ENCODE data around the gene ZNF81.

ZNF81 gene

GRCh38 chrX:47828984-47829383, 7.7 kb upstream of the ZNF81 start:
- no peak overlapping the region for H3K4me3 ChIP-seq (ENCODE audit: low read depth, low read length)
- no peak for TF ChIP-seq CTCF (IDR thresholded peaks at IDR 0.05; ENCODE audit: low read depth, low read length, missing control alignments)
- no peak for DNase-seq (ENCODE audit: low read depth)

- peak; percentile 71 for TF ChIP-seq CTCF (IDR thresholded peaks at IDR 0.05; ENCODE audit: low read depth, low read length, missing control alignments)
- H3K4me3 ChIP-seq (ENCODE audit: low read depth, low read length): no peak overlapping the region
- no peak for DNase-seq (ENCODE audit: low read depth)
Observed at GRCh38 chrX:47831788-47832187, 4.9 kb upstream of the ZNF81 start.

GRCh38 chrX:47838361-47838760, 1.7 kb downstream of the ZNF81 start:
- no peak for TF ChIP-seq CTCF (IDR thresholded peaks at IDR 0.05; ENCODE audit: low read depth, low read length, missing control alignments)
- no peak overlapping the region; the same call in 1 of the 2 replicates for H3K4me3 ChIP-seq (ENCODE audit: low read depth, low read length)

GRCh38 chrX:47840111-47840510, 3.4 kb downstream of the ZNF81 start:
- no peak for DNase-seq (ENCODE audit: low read depth)
- H3K4me3 ChIP-seq (ENCODE audit: low read depth, low read length): no peak overlapping the region
- no peak for TF ChIP-seq CTCF (IDR thresholded peaks at IDR 0.05; ENCODE audit: low read depth, low read length, missing control alignments)

More at GRCh38 chrX:47838361-47838760, 1.7 kb downstream of the ZNF81 start:
- no peak for DNase-seq (ENCODE audit: low read depth)

GRCh38 chrX:47843363-47843762, 6.7 kb downstream of the ZNF81 start:
- no peak for DNase-seq (ENCODE audit: low read depth)
- TF ChIP-seq CTCF (IDR thresholded peaks at IDR 0.05; ENCODE audit: low read depth, low read length, missing control alignments): no peak
- no peak overlapping the region for H3K4me3 ChIP-seq (ENCODE audit: low read depth, low read length)

GRCh38 chrX:47844117-47844516, 7.4 kb downstream of the ZNF81 start:
- TF ChIP-seq CTCF (IDR thresholded peaks at IDR 0.05; ENCODE audit: low read depth, low read length, missing control alignments): no peak
- DNase-seq (ENCODE audit: low read depth): no peak
- no peak overlapping the region for H3K4me3 ChIP-seq (ENCODE audit: low read depth, low read length)

- DNase-seq (ENCODE audit: low read depth): no peak
- no peak for TF ChIP-seq CTCF (IDR thresholded peaks at IDR 0.05; ENCODE audit: low read depth, low read length, missing control alignments)
- no peak overlapping the region for H3K4me3 ChIP-seq (ENCODE audit: low read depth, low read length)
Observed at GRCh38 chrX:47846040-47846439, 9.3 kb downstream of the ZNF81 start.

Data from GM12864 (cell line).